ENCODE measurements around the gene DHX16. TPM values are rescaled to one million over a fixed set of nuclear protein-coding genes. Genes with fewer than 3 reads are reported as not detected.

The DHX16 gene
- 30.8 and 31.3 TPM in 2 replicates for total RNA-seq (2014; rRNA removed; shearing (Covaris generic))
- 16.0 and 16.2 TPM in 2 replicates for polyA plus RNA-seq (2016; fragmentation: Nextera tagmentation; extraction: Ambion mirVana)
- long read RNA-seq, transcript DHX16-202 (20 exons, 3,445 nt) = major isoform, 8 of 17 reads
- long read RNA-seq, partial matches to known transcripts = 5 of 17 reads
- long read RNA-seq, other reads (novel, unspliced or antisense) = 4 of 17 reads

- Mint-ChIP-seq H3K27me3 (ENCODE audit: insufficient read depth, low read depth, poor library complexity) (peaks cover 4% of the 10 kb centered on the region), H3K27ac (no peak within 1 kb of the TSS; the same call in 1 of the 2 replicates), H3K4me3 (peak within 1 kb of the TSS; percentile 94), H3K36me3 (ENCODE audit: low read depth) (peaks cover 31% of the 10 kb centered on the region), H3K4me1 (peaks cover 5% of the 10 kb centered on the region), H3K9me3 (no peaks in the 10 kb centered on the region)
- H3K36me3 ChIP-seq (ENCODE audit: insufficient read depth) = peaks cover 13% of the 10 kb centered on the region; the same call in 1 of the 2 replicates
- peak within 1 kb of the TSS; percentile 54 for H2AFZ ChIP-seq
- H3K9me2 ChIP-seq (ENCODE audit: insufficient read depth) = no peaks in the 10 kb centered on the region
- DNase-seq (ENCODE audit: low spot score) (peak; percentile 99), ATAC-seq (peak; percentile 90)
- no peaks in the 10 kb centered on the region; the same call in 1 of the 2 replicates for H4K20me1 ChIP-seq (replicated peaks; ENCODE audit: insufficient read depth)
- H3F3A ChIP-seq (replicated peaks; ENCODE audit: low read depth) = 0 out of 2 replicates have a peak, but pooled peaks cover 3% of the 10 kb centered on the region
- peaks cover 11% of the 10 kb centered on the region for H3K79me2 ChIP-seq (replicated peaks; ENCODE audit: insufficient read depth)
- peak within 1 kb of the TSS; percentile 89 for H3K4me2 ChIP-seq
- no peak within 1 kb of the TSS for H3K27ac ChIP-seq (ENCODE audit: low read depth)
- no peaks in the 10 kb centered on the region for H3K27me3 ChIP-seq (ENCODE audit: insufficient read depth)
- H3K4me1 ChIP-seq (ENCODE audit: insufficient read depth) = no peaks in the 10 kb centered on the region; the same call in 1 of the 2 replicates
- H3K4me3 ChIP-seq = peak within 1 kb of the TSS; percentile 71
- no peak for TF ChIP-seq JUNB (IDR thresholded peaks at IDR 0.05; ENCODE audit: unreplicated experiment)
- TF ChIP-seq ZNF331 (CRISPR knock-in tag; IDR thresholded peaks at IDR 0.05; ENCODE audit: low read depth) = no peak
- TF ChIP-seq ZNF114 (CRISPR knock-in tag; IDR thresholded peaks at IDR 0.05) = no peak
- TF ChIP-seq CTCF (conservative IDR thresholded peaks at IDR 0.05; ENCODE audit: low read depth in 2 of 2) = peak; percentile 86 to 96
- TF ChIP-seq, protein P1, sequence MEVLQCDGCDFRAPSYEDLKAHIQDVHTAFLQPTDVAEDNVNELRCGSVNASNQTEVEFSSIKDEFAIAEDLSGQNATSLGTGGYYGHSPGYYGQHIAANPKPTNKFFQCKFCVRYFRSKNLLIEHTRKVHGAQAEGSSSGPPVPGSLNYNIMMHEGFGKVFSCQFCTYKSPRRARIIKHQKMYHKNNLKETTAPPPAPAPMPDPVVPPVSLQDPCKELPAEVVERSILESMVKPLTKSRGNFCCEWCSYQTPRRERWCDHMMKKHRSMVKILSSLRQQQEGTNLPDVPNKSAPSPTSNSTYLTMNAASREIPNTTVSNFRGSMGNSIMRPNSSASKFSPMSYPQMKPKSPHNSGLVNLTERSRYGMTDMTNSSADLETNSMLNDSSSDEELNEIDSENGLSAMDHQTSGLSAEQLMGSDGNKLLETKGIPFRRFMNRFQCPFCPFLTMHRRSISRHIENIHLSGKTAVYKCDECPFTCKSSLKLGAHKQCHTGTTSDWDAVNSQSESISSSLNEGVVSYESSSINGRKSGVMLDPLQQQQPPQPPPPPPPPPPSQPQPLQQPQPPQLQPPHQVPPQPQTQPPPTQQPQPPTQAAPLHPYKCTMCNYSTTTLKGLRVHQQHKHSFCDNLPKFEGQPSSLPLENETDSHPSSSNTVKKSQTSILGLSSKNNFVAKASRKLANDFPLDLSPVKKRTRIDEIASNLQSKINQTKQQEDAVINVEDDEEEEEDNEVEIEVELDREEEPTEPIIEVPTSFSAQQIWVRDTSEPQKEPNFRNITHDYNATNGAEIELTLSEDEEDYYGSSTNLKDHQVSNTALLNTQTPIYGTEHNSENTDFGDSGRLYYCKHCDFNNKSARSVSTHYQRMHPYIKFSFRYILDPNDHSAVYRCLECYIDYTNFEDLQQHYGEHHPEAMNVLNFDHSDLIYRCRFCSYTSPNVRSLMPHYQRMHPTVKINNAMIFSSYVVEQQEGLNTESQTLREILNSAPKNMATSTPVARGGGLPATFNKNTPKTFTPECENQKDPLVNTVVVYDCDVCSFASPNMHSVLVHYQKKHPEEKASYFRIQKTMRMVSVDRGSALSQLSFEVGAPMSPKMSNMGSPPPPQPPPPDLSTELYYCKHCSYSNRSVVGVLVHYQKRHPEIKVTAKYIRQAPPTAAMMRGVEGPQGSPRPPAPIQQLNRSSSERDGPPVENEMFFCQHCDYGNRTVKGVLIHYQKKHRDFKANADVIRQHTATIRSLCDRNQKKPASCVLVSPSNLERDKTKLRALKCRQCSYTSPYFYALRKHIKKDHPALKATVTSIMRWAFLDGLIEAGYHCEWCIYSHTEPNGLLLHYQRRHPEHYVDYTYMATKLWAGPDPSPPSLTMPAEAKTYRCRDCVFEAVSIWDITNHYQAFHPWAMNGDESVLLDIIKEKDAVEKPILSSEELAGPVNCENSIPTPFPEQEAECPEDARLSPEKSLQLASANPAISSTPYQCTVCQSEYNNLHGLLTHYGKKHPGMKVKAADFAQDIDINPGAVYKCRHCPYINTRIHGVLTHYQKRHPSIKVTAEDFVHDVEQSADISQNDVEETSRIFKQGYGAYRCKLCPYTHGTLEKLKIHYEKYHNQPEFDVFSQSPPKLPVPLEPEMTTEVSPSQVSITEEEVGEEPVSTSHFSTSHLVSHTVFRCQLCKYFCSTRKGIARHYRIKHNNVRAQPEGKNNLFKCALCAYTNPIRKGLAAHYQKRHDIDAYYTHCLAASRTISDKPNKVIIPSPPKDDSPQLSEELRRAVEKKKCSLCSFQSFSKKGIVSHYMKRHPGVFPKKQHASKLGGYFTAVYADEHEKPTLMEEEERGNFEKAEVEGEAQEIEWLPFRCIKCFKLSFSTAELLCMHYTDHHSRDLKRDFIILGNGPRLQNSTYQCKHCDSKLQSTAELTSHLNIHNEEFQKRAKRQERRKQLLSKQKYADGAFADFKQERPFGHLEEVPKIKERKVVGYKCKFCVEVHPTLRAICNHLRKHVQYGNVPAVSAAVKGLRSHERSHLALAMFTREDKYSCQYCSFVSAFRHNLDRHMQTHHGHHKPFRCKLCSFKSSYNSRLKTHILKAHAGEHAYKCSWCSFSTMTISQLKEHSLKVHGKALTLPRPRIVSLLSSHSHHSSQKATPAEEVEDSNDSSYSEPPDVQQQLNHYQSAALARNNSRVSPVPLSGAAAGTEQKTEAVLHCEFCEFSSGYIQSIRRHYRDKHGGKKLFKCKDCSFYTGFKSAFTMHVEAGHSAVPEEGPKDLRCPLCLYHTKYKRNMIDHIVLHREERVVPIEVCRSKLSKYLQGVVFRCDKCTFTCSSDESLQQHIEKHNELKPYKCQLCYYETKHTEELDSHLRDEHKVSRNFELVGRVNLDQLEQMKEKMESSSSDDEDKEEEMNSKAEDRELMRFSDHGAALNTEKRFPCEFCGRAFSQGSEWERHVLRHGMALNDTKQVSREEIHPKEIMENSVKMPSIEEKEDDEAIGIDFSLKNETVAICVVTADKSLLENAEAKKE (CRISPR knock-in tag; IDR thresholded peaks at IDR 0.05) = no peak
- no peak for TF ChIP-seq STAT1 (IDR thresholded peaks at IDR 0.05; ENCODE audit: unreplicated experiment)
- no peak for TF ChIP-seq EZH2 (IDR thresholded peaks at IDR 0.05; ENCODE audit: low read depth, unreplicated experiment)
- peak; percentile 6; the same call in 1 of the 2 replicates for TF ChIP-seq CREB1 (CRISPR knock-in tag; IDR thresholded peaks at IDR 0.05; ENCODE audit: low read depth)
- TF ChIP-seq NANOG (IDR thresholded peaks at IDR 0.05; ENCODE audit: borderline replicate concordance) = no peak
- no peak for TF ChIP-seq EZH2phosphoT487 (IDR thresholded peaks at IDR 0.05; ENCODE audit: unreplicated experiment)
- peak; percentile 70; the same call in 1 of the 2 replicates for TF ChIP-seq POLR2AphosphoS5 (IDR thresholded peaks at IDR 0.05; ENCODE audit: low read depth)
- TF ChIP-seq, protein P2, sequence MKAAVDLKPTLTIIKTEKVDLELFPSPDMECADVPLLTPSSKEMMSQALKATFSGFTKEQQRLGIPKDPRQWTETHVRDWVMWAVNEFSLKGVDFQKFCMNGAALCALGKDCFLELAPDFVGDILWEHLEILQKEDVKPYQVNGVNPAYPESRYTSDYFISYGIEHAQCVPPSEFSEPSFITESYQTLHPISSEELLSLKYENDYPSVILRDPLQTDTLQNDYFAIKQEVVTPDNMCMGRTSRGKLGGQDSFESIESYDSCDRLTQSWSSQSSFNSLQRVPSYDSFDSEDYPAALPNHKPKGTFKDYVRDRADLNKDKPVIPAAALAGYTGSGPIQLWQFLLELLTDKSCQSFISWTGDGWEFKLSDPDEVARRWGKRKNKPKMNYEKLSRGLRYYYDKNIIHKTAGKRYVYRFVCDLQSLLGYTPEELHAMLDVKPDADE (IDR thresholded peaks at IDR 0.05) = peak; percentile 46; the same call in 1 of the 2 replicates
Observed at GRCh38 chr6:30672445-30673253, at the start of gene DHX16. DHX16 (minus strand) TSS chr6:30673006; CDS start chr6:30672841, 165 bp downstream.

Data from GM23338 (cell line).